Neural crest cell (in vitro differentiated cells): ENCODE results near the gene TNF. TPM values are rescaled to one million over a fixed set of nuclear protein-coding genes. Genes with fewer than 3 reads are reported as not detected.

Experiments used
- DNase-seq: peaks from one replicate; pipeline ENCODE4 v3.0.0; 2021; ENCODE audit warnings: low read depth, mixed read lengths, low spot score
- H3K27ac Mint-ChIP-seq: one replicate; pipeline ENCODE4 v1.8.0; 2021; ENCODE audit warnings: mild to moderate bottlenecking, mixed read lengths; ENCODE audit not compliant: unreplicated experiment
- H3K27me3 Mint-ChIP-seq: 2 replicates; pipeline ENCODE4 v1.8.0; 2021; ENCODE audit warnings: low read depth, mild to moderate bottlenecking, mixed read lengths
- H3K36me3 Mint-ChIP-seq: 2 replicates; pipeline ENCODE4 v1.8.0; 2021; ENCODE audit warnings: low read depth, mild to moderate bottlenecking, mixed read lengths
- H3K4me1 Mint-ChIP-seq: 2 replicates; pipeline ENCODE4 v1.8.0; 2021; ENCODE audit warnings: mixed read lengths
- H3K4me3 Mint-ChIP-seq: one replicate; pipeline ENCODE4 v1.8.0; 2021; ENCODE audit warnings: mild to moderate bottlenecking, mixed read lengths
- H3K9me3 Mint-ChIP-seq: 2 replicates; pipeline ENCODE4 v1.8.0; 2021; ENCODE audit warnings: mixed read lengths
- CTCF ChIP-seq: fragments of 200-600 bp; sonication (generic); conservative IDR thresholded peaks from 2 replicates; pipeline ENCODE4 v1.5.0; 2021; ENCODE audit warnings: antibody characterized with exemption, mild to moderate bottlenecking
- total RNA-seq: library from RNA; stranded (reverse); gene quantifications from 2 replicates; pipeline ENCODE4 v1.2.1, GENCODE V29; 2021

Gene TNF
- total RNA-seq, 1 donor from 2014 or later, result not detected

- H3K27ac Mint-ChIP-seq, result no peak overlapping the region
- no peaks in the 10 kb centered on the region for H3K9me3 Mint-ChIP-seq
- H3K4me1 Mint-ChIP-seq, result peaks cover 18% of the 10 kb centered on the region
- no peak for TF ChIP-seq CTCF
- no peaks in the 10 kb centered on the region for H3K27me3 Mint-ChIP-seq
- no peak overlapping the region for H3K4me3 Mint-ChIP-seq
- no peak for DNase-seq
- H3K36me3 Mint-ChIP-seq, result peaks cover 11% of the 10 kb centered on the region
Measured at GRCh38 chr6:31556307-31556706, 19.1 kb upstream of the TNF start.

- H3K4me3 Mint-ChIP-seq, result no peak overlapping the region
- H3K27me3 Mint-ChIP-seq, result no peaks in the 10 kb centered on the region
- no peak for DNase-seq
- TF ChIP-seq CTCF, result no peak
- no peak overlapping the region for H3K27ac Mint-ChIP-seq
- peaks cover 18% of the 10 kb centered on the region for H3K4me1 Mint-ChIP-seq
- H3K9me3 Mint-ChIP-seq, result no peaks in the 10 kb centered on the region
- peaks cover 16% of the 10 kb centered on the region for H3K36me3 Mint-ChIP-seq
Measured at GRCh38 chr6:31557443-31558317, 17.7 kb upstream of the TNF start.

- Mint-ChIP-seq H3K4me3 (no peak overlapping the region), H3K9me3 (no peaks in the 10 kb centered on the region), H3K27me3 (no peaks in the 10 kb centered on the region), H3K4me1 (peaks cover 18% of the 10 kb centered on the region), H3K27ac (no peak overlapping the region), H3K36me3 (peaks cover 16% of the 10 kb centered on the region)
- DNase-seq, result no peak
- no peak for TF ChIP-seq CTCF
Measured at GRCh38 chr6:31558318-31558625, 17.1 kb upstream of the TNF start.

- no peaks in the 10 kb centered on the region for H3K27me3 Mint-ChIP-seq
- H3K27ac Mint-ChIP-seq, result peak overlapping the region; percentile 88
- peaks cover 18% of the 10 kb centered on the region for H3K4me1 Mint-ChIP-seq
- peaks cover 16% of the 10 kb centered on the region for H3K36me3 Mint-ChIP-seq
- H3K9me3 Mint-ChIP-seq, result no peaks in the 10 kb centered on the region
- no peak for DNase-seq
- no peak for TF ChIP-seq CTCF
- no peak overlapping the region for H3K4me3 Mint-ChIP-seq
Measured at GRCh38 chr6:31558631-31559500, 16.5 kb upstream of the TNF start.

- H3K4me1 Mint-ChIP-seq, result peaks cover 18% of the 10 kb centered on the region
- peak overlapping the region; percentile 88 for H3K27ac Mint-ChIP-seq
- H3K36me3 Mint-ChIP-seq, result peaks cover 16% of the 10 kb centered on the region
- H3K27me3 Mint-ChIP-seq, result no peaks in the 10 kb centered on the region
- no peaks in the 10 kb centered on the region for H3K9me3 Mint-ChIP-seq
- TF ChIP-seq CTCF, result no peak
- H3K4me3 Mint-ChIP-seq, result no peak overlapping the region
- no peak for DNase-seq
Measured at GRCh38 chr6:31559606-31559957, 15.8 kb upstream of the TNF start.
